Retinal pigment epithelial cell (primary cell): ENCODE results near the gene ADGRL2.
A peak's percentile ranks its signal among the peaks of the same experiment; 100 is the strongest.

Experiments used
- DNase-seq: peaks from one replicate; pipeline ENCODE4 v3.0.0-alpha.2; 2010; ENCODE audit warnings: low read depth
- H3K4me3 ChIP-seq: 2 replicates; pipeline ENCODE4 v1.5.1; 2011; ENCODE audit warnings: mild to moderate bottlenecking, low read length, control low read depth, moderate library complexity
- CTCF ChIP-seq: conservative IDR thresholded peaks from 2 replicates; pipeline ENCODE4 v1.5.1; 2011; ENCODE audit warnings: low read depth, low read length, control low read depth, inconsistent platforms

Gene ADGRL2

GRCh38 chr1:81800695-81801650, at the start of gene ADGRL2:
TSS of gene ADGRL2 (plus strand) at chr1:81800934. CDS start at chr1:81836985, 36,051 bp downstream.
- TF ChIP-seq CTCF: no peak
- DNase-seq: peak; percentile 75

GRCh38 chr1:81752840-81753239, 47.9 kb upstream of the ADGRL2 start:
- DNase-seq: no peak
- TF ChIP-seq CTCF: no peak
- no peak overlapping the region for H3K4me3 ChIP-seq

More at GRCh38 chr1:81800695-81801650, at the start of gene ADGRL2:
- peak within 1 kb of the TSS; percentile 87 for H3K4me3 ChIP-seq

- no peak overlapping the region for H3K4me3 ChIP-seq
- DNase-seq: no peak
- TF ChIP-seq CTCF: no peak
Measured at GRCh38 chr1:81754424-81754823, 46.3 kb upstream of the ADGRL2 start.

- H3K4me3 ChIP-seq: no peak overlapping the region
- TF ChIP-seq CTCF: no peak
- no peak for DNase-seq
Measured at GRCh38 chr1:81756872-81757271, 43.9 kb upstream of the ADGRL2 start.

- DNase-seq: no peak
- no peak overlapping the region for H3K4me3 ChIP-seq
- no peak for TF ChIP-seq CTCF
Measured at GRCh38 chr1:81757398-81758020, 43.2 kb upstream of the ADGRL2 start.

GRCh38 chr1:81758181-81758580, 42.6 kb upstream of the ADGRL2 start:
- DNase-seq: no peak
- TF ChIP-seq CTCF: no peak

More at GRCh38 chr1:81758181-81758580, 42.6 kb upstream of the ADGRL2 start:
- no peak overlapping the region for H3K4me3 ChIP-seq
